LNCAP (cell line): Measurements from ENCODE around the gene TMEM132E.

ENCODE experiments used
- TF ChIP-seq, protein P1 (sequence below): fragments of 450-650 bp; IDR thresholded peaks from 2 replicates; pipeline ENCODE4 v1.5.1; 2017; ENCODE audit warnings: mild to moderate bottlenecking

The TMEM132E gene

DNA sequence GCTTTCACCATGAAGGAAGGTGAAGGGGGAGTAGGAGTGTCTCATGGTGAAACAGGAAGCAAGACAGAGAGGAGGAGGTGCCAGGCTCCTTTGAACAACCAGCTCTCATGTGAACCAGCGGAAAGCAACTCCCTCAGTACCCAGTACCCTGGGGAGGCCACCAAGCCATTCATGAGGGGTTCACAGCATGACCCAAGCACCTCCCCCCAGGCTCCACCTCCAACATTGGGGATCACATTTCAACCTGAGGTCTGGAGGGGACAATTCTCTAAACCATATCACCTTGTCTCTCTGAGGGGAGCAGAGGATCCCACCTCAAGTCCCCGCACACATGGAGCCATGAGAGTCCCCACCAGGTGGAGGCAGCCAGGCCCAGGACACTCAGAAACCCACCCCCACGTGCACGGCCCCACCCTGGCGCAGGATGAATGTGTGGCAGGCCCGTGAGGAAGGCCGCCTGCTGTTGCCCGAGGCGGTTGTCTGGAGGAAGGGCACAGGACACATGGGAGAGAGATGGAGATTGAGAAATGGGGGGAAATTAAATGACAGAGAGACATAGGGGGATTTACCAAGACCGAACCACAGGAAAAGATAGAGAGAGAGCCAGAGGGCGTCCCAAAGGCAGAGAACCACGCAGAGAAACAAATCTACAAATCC is 85.9 kb downstream of the TMEM132E start:
- TF ChIP-seq, protein P1, sequence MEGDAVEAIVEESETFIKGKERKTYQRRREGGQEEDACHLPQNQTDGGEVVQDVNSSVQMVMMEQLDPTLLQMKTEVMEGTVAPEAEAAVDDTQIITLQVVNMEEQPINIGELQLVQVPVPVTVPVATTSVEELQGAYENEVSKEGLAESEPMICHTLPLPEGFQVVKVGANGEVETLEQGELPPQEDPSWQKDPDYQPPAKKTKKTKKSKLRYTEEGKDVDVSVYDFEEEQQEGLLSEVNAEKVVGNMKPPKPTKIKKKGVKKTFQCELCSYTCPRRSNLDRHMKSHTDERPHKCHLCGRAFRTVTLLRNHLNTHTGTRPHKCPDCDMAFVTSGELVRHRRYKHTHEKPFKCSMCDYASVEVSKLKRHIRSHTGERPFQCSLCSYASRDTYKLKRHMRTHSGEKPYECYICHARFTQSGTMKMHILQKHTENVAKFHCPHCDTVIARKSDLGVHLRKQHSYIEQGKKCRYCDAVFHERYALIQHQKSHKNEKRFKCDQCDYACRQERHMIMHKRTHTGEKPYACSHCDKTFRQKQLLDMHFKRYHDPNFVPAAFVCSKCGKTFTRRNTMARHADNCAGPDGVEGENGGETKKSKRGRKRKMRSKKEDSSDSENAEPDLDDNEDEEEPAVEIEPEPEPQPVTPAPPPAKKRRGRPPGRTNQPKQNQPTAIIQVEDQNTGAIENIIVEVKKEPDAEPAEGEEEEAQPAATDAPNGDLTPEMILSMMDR, result no peak

DNA sequence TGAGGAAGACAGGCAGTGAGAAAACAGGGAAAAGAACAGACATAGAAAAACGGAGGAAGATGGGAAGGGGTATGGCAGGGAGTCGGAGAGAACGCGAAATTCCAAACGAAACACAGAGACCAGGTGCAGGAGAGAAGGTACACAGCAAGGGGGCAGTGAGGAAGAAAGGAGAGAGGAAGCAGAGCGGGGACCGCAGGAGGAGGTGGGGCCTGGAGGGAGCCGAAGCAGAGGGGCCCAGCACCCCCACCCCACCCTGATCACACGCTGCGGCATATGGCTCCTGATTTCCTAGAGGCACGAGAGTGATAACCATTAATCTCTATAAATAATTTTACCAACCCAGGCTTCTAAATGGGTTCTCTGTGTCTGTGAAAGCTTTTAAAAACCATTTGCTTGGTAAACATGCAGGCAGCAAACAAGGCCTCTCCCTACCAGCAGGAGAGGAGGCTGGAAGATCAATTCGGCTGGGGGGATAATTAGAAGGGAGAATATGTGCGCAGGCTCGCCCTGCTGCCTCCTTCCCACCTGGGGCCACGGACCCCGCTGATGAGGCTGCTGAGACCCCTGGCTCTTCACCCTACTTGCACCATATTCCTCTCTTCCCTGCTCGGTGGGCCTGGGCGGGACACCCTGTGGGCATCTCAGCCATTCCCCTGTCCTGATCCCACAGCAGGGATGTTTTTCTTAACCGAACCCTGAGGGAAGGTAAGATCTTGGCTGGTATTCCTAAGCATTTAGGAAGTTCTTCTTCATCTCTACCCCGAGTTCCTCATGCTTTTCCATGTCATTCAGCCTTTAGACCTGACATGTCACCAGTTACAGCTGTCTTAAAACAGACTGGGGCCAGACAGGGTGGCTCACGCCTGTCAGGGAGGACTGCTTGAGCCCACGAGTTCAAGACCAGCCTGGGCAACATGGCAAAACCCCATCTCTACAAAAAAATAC is 86.7 kb downstream of the TMEM132E start:
- TF ChIP-seq, protein P1, result no peak

DNA sequence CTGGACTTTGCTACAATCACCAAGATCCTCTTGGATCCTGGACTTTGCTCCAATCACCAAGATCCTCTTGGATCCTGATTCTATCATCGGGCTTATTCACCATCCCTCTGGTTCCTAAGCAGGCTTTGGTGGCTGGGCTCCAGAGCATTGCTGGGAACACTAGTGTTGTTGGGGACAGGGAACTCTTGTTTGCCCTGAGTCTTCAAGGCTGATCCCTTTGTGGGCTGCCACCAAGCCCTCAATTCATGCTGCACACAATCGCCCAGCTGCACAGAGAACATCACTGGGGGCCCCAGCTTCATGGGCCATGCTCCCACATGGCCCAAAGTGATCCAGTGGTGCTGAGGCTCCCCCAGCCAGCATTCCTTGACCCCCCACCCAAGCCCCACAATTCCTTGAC is 88.3 kb downstream of the TMEM132E start:
- TF ChIP-seq, protein P1, result no peak

DNA sequence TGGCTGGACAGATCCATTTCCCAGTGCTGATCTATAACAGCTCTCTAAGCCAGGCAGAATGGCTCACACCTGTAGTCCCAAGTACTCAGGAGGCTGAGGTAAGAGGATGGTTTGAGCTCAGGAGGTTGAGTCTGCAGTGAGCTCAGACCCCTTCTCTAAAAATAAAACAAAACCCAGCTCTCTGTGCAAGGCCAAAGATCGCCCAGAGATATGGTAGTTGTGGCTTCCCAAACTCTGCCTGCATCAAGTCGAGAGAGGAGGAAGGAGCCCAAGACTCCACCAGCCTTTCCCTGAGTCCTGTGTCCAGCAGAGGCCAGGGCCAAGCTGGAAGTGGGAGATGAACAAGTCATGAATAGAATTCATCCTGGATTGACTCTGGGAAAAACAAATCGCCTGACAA is 88.8 kb downstream of the TMEM132E start:
- TF ChIP-seq, protein P1, result no peak

DNA sequence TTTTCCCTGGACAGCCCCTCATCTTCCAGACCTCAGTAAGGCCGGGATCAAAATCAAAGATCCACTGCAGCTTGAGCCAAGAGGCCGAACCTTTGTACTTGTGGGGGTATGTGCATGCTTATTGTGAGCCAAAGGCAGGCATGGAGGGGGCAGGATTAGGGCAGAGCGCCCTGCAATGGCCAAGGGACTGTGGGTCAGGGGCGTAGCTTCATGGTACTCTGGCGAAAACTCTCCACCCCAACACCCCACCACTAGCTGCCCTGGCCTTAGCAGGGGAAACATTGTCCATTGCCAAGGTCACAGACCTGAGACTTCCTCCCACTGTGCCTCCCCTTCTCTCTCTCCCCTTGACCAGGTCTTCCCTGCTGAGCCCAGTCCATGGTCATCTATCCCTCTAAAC is 90.1 kb downstream of the TMEM132E start:
- TF ChIP-seq, protein P1, result no peak

DNA sequence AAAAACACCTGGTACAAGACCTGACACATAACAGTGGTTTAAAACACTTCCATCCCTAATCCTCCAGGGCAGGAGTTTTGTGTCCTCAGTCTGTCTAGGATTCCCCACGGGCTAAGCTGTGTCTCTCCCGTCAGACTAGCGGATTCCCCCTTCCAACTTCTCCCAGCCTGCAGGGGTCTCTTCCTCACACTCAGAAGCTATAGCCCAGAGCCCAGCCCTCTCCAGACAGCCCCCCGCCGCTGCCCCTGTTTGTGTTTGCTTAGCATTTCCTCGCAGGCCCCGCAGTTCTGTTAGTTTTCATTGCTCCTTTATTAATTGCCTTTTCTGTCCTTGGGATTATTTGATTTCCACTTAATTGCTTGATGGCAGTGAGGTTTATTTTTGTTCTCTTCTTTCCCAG is 91.2 kb downstream of the TMEM132E start:
- TF ChIP-seq, protein P1, result no peak

DNA sequence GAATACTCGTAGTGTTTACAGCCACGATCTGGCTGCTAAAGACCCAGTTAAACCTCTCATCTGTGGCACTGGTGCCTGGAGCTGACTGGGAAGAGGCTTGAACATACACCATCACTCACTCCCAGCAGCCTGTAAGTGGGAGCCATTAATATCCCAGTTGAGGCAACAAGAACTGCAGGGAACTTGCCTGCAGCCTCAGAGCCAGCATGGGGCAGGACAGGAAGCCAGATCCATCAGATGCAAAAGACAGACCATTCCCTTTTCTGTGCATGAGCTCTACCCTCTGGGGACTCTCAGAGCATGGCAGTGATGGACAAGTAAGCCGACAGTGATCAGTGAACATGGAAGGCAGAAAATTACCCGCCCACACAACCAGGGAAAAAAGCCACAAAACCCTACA is 91.8 kb downstream of the TMEM132E start:
- TF ChIP-seq, protein P1, result no peak
